HUES6 (cell line): ENCODE results near the gene DHX32.

Source experiments
- H3K27ac ChIP-seq: 2 replicates; pipeline ENCODE4 v1.7.0; 2013; ENCODE audit warnings: low read depth, mild to moderate bottlenecking, low read length, inconsistent platforms
- H3K27me3 ChIP-seq: 2 replicates; pipeline ENCODE4 v1.6.1; 2013; ENCODE audit warnings: low read length; ENCODE audit not compliant: control insufficient read depth, insufficient read depth
- H3K36me3 ChIP-seq: 2 replicates; pipeline ENCODE4 v1.6.1; 2013; ENCODE audit warnings: low read length; ENCODE audit not compliant: control insufficient read depth, insufficient read depth
- H3K4me1 ChIP-seq: 2 replicates; pipeline ENCODE4 v1.6.1; 2013; ENCODE audit warnings: low read length; ENCODE audit not compliant: control insufficient read depth, insufficient read depth
- H3K4me3 ChIP-seq: 2 replicates; pipeline ENCODE4 v1.5.1; 2013; ENCODE audit warnings: low read depth, low read length
- H3K9ac ChIP-seq: one replicate; pipeline ENCODE4 v1.6.1; 2013; ENCODE audit warnings: mild to moderate bottlenecking, low read length
- H3K9me3 ChIP-seq: 2 replicates; pipeline ENCODE4 v1.6.1; 2013; ENCODE audit warnings: low read depth, low read length; ENCODE audit not compliant: control insufficient read depth, insufficient read depth

Gene DHX32

DNA sequence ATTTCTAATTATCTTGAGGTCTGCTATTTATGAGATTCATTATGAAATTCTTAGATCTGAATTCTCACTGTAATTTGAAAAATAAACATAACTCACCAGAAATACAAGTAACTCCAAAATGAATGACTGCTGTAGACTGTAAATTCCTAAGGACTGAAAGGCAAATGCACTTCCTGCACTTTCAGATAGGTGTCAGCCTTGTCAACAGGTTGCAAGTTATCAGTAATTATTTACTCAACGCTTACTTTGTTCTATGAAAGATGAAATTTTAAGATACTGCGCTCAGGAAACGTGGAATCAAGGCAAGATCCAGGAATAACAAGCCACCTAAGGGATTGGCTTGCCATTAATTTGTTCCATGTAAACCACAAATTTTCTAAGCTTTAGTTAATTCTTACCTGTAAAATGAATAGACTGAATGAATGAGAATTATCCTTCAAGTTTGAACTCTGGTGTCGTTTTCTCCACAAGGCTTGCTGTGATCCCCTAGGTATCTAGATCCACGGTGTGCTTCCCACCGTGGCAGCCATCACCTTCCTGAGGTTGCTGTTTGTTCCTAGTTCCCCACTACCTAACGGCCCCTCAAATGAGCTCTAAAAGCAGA lies 12.6 kb downstream of the DHX32 start:
- Histone ChIP-seq H3K36me3 (peaks cover 19% of the 10 kb centered on the region), H3K27me3 (no peaks in the 10 kb centered on the region), H3K27ac (no peak overlapping the region), H3K4me3 (no peak overlapping the region), H3K4me1 (no peaks in the 10 kb centered on the region), H3K9ac (no peak overlapping the region), H3K9me3 (no peaks in the 10 kb centered on the region)

DNA sequence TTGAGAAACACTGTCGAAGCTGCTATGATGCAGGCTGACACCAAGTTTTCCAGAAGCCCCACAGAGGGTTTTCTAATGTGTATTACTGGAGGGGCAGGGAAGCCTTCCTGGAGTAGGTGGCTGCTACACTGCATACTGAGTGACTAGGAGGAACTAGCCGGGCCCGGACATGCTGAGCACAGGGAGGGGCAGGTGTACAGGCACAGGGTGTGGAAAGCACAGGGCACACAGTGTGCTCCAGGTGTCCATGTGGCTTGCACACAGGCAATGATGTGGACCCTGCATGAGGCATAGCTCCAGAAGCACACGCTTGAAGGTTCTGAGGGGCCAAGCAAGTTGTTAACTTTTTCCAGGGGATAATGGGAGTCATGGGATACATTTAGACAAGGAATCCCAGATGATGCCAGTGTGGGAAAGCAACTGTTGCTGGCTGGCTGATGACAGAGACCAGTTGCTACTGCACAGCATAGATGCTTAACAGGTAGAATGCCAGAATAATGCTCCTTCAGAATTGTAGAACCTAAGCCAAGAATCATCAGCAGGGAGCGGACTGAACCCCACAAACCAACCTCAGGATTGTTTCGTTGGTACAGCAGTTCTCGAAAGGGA lies 14.6 kb downstream of the DHX32 start:
- peaks cover 19% of the 10 kb centered on the region for H3K36me3 ChIP-seq
- no peak overlapping the region for H3K27ac ChIP-seq
- no peak overlapping the region for H3K9ac ChIP-seq

DNA sequence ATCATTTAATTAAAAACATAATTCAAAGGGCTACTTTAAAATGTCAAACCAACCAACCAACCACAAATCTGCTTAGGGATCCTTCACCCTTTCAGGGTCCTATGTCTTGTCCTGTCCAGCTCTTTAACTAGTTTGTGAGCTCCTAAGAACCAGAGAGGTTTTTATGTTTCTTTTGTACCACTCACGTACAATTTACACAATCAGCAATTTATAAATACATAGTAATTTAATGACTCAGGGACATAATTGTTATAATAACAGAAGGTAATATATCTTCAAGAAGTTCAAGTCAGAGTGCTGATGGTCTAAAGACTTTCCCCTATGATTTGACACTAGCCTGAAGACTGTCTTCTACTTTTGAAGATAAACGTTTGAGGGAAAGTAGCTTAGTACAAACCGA lies 16.0 kb downstream of the DHX32 start:
- Histone ChIP-seq H3K4me1 (no peaks in the 10 kb centered on the region), H3K27me3 (no peaks in the 10 kb centered on the region), H3K36me3 (peaks cover 19% of the 10 kb centered on the region), H3K9me3 (no peaks in the 10 kb centered on the region), H3K27ac (no peak overlapping the region), H3K9ac (no peak overlapping the region), H3K4me3 (no peak overlapping the region)

More for the DNA sequence above, 14.6 kb downstream of the DHX32 start:
- Histone ChIP-seq H3K4me3 (no peak overlapping the region), H3K27me3 (no peaks in the 10 kb centered on the region), H3K9me3 (no peaks in the 10 kb centered on the region), H3K4me1 (no peaks in the 10 kb centered on the region)

DNA sequence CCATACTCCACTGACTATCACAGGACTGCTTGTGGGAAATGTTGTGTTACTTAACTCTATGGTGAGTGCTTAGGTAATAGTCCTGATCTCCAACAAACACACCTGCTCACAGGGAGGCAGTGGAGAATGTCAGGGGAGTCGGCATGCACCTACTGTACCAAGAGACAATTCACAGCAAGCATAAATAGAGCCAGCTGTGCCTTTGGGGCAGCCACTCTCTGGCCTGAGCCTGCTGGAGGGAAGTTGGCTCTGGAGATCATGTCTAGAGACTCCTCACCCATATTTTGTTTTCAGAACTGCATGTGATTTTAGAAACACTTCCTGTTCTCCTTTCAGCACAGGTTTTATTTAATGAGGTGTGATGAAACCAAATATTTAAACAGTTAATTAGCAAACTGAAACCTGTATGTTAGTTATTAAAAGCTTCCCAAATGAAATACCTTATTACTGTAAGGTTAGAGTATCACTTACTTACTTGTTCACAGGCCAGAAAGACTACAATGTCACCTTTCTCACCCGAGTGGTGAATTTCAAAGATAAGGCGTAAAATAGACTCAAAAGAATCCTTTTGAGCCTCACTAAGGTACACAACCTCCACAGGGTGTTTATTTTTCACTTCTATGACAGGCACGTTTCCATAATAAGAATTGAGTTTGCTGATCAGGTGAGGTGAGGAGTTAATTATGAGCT lies 21.8 kb downstream of the DHX32 start:
- Histone ChIP-seq H3K4me3 (no peak overlapping the region), H3K9me3 (no peaks in the 10 kb centered on the region), H3K36me3 (peaks cover 25% of the 10 kb centered on the region), H3K4me1 (no peaks in the 10 kb centered on the region), H3K27ac (no peak overlapping the region), H3K9ac (no peak overlapping the region), H3K27me3 (no peaks in the 10 kb centered on the region)

DNA sequence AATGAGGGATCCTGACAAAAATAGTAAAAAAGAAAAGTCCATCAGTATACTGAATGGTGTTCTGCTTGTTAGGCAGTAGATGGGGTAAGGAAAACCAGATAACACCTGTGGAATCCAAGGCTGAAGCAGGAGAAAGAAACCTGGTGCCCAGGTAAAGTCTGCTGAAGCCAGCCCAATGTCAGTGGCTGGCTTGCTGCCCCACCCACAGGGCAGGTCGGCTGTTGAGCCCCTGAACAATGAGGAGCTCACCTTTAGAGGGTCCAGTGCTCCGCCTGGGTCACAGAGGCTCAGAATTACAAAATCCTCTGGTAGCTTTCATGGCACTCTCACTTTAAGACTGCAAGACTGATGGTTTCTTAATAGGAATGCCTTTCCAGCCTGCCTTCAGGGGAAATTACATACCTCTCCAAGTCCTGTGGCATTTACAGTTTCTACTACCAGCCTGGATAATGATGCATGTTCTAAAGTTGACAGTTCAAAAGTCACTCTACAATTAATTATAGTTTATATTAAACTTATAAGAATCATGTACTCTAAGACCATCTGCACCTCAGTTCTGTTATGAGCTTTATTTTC lies 23.8 kb downstream of the DHX32 start:
- no peak overlapping the region for H3K27ac ChIP-seq
- no peak overlapping the region for H3K4me3 ChIP-seq
- H3K36me3 ChIP-seq: peaks cover 35% of the 10 kb centered on the region
- no peaks in the 10 kb centered on the region for H3K27me3 ChIP-seq
- H3K9me3 ChIP-seq: no peaks in the 10 kb centered on the region
- H3K4me1 ChIP-seq: no peaks in the 10 kb centered on the region
- H3K9ac ChIP-seq: no peak overlapping the region

DNA sequence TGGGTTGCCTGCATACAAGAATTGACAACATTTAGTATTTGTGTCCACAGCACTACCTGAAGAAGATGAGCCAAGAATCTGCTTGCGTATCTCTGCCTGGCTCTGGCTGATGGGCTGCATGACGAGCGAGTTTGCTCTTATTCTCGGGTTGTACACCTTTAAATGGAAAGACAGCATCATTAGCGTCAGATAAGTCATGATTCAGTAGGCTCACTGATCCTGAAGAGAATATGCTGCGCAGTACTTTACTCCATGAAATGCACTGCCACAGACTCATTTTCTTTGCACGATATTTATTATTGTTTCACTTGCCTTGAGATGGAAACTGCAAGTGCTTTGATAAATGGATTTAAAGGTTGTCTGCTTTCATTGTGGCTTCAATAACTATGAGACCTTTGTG lies 28.6 kb downstream of the DHX32 start:
- Histone ChIP-seq H3K4me1 (no peaks in the 10 kb centered on the region), H3K36me3 (peaks cover 61% of the 10 kb centered on the region), H3K9ac (no peak overlapping the region), H3K27me3 (no peaks in the 10 kb centered on the region), H3K27ac (no peak overlapping the region), H3K4me3 (no peak overlapping the region), H3K9me3 (no peaks in the 10 kb centered on the region)

DNA sequence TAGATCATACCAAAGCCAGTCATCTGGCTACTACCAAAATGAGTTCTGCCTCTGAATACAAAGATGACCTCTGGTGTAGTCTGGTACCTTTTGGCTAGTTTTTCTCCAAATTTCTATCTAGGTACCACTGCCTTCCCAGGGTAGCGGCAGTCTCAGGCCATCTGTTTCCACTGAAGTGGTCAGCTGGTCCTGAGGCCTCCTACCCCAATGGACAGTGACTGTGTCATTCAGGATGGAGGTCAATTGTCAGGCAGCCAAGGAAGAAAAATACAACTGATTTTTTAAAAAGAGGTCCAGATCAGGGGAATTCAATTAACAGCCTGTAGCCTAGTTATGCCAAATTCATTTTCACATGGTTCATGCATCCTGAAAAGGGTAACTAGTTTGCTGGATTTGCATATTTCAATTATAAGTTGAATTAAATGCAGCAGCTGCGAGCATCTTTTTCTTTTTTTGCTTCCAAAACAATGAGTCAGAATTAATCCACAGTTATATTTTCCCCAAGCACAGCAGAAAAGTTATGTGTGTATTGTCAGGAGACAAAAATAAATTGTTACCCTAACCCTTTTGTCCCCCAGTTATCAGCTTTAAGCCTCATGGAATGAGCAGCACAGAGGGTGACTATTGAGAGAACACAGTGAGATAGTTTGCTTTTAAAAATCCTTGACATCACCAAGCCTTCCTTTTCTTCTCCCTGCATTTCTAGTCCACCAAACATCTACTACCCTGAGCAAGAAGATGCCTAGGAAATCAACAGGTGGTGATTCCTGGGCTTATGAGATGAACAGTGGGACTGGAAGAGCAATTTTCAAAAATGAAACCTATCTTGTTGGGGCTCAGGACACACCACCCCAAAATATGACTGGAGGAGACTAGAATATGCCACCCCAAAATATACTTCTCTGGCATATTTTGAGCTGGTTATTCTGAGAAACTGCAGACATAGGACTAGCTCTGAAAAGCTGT lies 30.0 kb downstream of the DHX32 start:
- Histone ChIP-seq H3K9ac (no peak overlapping the region), H3K4me3 (no peak overlapping the region), H3K4me1 (no peaks in the 10 kb centered on the region), H3K27ac (no peak overlapping the region), H3K9me3 (no peaks in the 10 kb centered on the region), H3K36me3 (peaks cover 59% of the 10 kb centered on the region), H3K27me3 (no peaks in the 10 kb centered on the region)

DNA sequence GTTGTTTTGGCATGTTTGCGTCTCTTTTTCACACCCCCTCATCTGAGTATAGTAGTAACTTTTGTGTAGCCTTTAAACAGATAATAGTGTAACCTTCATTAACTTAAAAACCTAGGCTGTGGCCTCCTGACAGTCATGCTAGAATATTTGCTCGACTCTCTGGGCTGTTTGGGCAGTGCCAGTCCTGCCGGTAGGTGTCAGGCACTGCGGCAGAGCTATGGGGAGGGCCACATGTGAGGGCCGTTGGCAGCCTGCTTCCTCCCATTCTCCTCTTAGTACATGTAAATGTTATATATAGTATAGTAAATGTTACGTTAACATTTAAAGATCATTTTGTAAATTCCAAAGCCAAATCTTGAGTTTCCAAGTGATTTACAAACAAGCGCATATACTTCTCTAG lies 31.6 kb downstream of the DHX32 start:
- H3K9me3 ChIP-seq: no peaks in the 10 kb centered on the region
- no peaks in the 10 kb centered on the region for H3K4me1 ChIP-seq
- no peak overlapping the region for H3K27ac ChIP-seq
- H3K36me3 ChIP-seq: peaks cover 65% of the 10 kb centered on the region
- no peak overlapping the region for H3K9ac ChIP-seq
- no peak overlapping the region for H3K4me3 ChIP-seq
- no peaks in the 10 kb centered on the region for H3K27me3 ChIP-seq

DNA sequence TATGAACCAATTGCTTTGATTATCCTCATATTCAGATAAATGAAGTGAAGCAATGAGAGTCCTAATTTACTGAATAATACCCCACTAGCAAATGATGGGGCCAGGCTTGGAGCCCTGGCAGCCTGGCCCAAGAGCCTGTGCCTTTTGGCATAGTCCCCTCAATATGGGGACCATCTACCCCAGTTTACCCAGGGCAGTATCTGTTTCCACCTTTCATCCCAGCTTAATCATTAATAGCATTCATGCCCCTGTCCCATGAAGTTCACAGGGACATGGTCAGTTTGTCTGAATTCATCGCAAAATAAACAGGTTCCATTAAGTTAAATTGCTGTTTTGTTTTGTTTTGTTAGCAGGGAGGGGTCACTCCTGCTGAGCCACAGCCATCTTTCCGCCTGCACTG lies 32.2 kb downstream of the DHX32 start:
- Histone ChIP-seq H3K9ac (no peak overlapping the region), H3K27me3 (no peaks in the 10 kb centered on the region), H3K4me3 (no peak overlapping the region), H3K9me3 (no peaks in the 10 kb centered on the region), H3K36me3 (peaks cover 63% of the 10 kb centered on the region), H3K4me1 (no peaks in the 10 kb centered on the region), H3K27ac (no peak overlapping the region)

DNA sequence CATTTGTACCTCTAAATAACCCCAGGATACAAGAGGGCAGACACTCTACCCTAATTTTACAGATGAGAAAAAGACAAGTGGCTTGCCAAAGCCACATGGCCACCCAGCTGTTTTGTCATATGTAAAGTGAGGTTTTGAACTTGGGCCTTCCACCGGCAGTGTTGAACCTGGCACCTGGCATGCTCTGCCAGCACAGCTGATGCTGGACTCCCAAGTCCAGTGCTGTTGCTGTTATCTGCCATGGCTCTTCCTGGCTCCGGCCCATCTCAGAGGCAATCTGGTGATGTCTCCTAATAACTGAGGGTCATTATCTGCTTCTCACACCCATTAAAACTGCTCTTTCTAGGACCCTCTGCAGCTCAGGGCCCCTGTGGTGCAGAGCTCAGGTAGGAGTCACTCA lies 32.7 kb downstream of the DHX32 start:
- Histone ChIP-seq H3K27me3 (no peaks in the 10 kb centered on the region), H3K36me3 (peaks cover 60% of the 10 kb centered on the region), H3K4me3 (no peak overlapping the region), H3K27ac (no peak overlapping the region), H3K9me3 (no peaks in the 10 kb centered on the region), H3K9ac (no peak overlapping the region), H3K4me1 (no peaks in the 10 kb centered on the region)
